HL-60 (cell line): ENCODE measurements around the gene HSD17B4.

Experiments
- DNase-seq, 2 experiments: peaks; one replicate each; pipeline ENCODE4 v3.0.0-alpha.2; 2010 to 2020; ENCODE audit warnings: low read depth in 1 of 2, low spot score in 1 of 2
- H3K27ac ChIP-seq: fragments of 250-450 bp; sonication (Bioruptor Pico); replicated peaks from 2 replicates; pipeline ENCODE4 v1.5.1; 2020; ENCODE audit warnings: mild to moderate bottlenecking, moderate library complexity
- H3K27me3 ChIP-seq: fragments of 250-450 bp; sonication (Bioruptor Pico); 2 replicates; pipeline ENCODE4 v1.5.1; 2021; ENCODE audit warnings: mild to moderate bottlenecking, moderate library complexity; ENCODE audit not compliant: insufficient read depth, poor library complexity, severe bottlenecking
- H3K4me3 ChIP-seq: replicated peaks from 2 replicates; pipeline ENCODE4 v1.5.1; 2011; ENCODE audit warnings: mild to moderate bottlenecking, control low read depth, low read length; ENCODE audit not compliant: insufficient read depth
- GABPA ChIP-seq: IDR thresholded peaks from 2 replicates; pipeline ENCODE4 v1.6.1; 2012; ENCODE audit warnings: low read depth
- POLR2AphosphoS5 ChIP-seq: IDR thresholded peaks from 2 replicates; pipeline ENCODE4 v1.6.1; 2012; ENCODE audit warnings: low read depth
- SPI1 ChIP-seq: IDR thresholded peaks from 2 replicates; pipeline ENCODE4 v1.6.1; 2012; ENCODE audit warnings: low read depth, mild to moderate bottlenecking, borderline replicate concordance
- TF ChIP-seq, protein P1 (sequence below): IDR thresholded peaks from 2 replicates; pipeline ENCODE4 v1.6.1; 2012; ENCODE audit warnings: low read depth; ENCODE audit not compliant: insufficient replicate concordance
- TF ChIP-seq, protein P2 (sequence below): IDR thresholded peaks from one replicate; pipeline ENCODE4 v1.5.1; 2011; ENCODE audit warnings: low read length, control low read depth, inconsistent platforms; ENCODE audit not compliant: insufficient read depth

Gene HSD17B4

DNA sequence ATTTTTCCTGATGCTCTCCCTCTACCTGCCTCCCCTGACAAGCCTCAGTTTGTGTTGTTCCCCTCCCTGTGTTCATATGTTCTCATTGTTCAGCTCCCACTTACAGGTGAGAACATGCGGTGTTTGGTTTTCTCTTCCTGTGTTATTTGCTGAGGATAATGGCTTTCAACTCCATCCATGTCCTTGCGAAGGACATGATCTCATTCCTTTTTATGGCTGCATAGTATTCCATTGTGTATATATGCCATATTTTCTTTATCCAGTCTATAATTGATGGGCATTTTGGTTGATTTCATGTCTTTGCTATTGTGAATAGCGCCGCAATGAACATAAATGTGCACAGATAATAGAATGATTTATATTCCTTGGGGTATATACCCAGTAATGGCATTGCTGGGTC, 99.5 kb downstream of the HSD17B4 start:
- TF ChIP-seq SPI1 (no peak), GABPA (no peak), POLR2AphosphoS5 (no peak)
- TF ChIP-seq, protein P1, sequence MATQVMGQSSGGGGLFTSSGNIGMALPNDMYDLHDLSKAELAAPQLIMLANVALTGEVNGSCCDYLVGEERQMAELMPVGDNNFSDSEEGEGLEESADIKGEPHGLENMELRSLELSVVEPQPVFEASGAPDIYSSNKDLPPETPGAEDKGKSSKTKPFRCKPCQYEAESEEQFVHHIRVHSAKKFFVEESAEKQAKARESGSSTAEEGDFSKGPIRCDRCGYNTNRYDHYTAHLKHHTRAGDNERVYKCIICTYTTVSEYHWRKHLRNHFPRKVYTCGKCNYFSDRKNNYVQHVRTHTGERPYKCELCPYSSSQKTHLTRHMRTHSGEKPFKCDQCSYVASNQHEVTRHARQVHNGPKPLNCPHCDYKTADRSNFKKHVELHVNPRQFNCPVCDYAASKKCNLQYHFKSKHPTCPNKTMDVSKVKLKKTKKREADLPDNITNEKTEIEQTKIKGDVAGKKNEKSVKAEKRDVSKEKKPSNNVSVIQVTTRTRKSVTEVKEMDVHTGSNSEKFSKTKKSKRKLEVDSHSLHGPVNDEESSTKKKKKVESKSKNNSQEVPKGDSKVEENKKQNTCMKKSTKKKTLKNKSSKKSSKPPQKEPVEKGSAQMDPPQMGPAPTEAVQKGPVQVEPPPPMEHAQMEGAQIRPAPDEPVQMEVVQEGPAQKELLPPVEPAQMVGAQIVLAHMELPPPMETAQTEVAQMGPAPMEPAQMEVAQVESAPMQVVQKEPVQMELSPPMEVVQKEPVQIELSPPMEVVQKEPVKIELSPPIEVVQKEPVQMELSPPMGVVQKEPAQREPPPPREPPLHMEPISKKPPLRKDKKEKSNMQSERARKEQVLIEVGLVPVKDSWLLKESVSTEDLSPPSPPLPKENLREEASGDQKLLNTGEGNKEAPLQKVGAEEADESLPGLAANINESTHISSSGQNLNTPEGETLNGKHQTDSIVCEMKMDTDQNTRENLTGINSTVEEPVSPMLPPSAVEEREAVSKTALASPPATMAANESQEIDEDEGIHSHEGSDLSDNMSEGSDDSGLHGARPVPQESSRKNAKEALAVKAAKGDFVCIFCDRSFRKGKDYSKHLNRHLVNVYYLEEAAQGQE = no peak
- TF ChIP-seq, protein P2, sequence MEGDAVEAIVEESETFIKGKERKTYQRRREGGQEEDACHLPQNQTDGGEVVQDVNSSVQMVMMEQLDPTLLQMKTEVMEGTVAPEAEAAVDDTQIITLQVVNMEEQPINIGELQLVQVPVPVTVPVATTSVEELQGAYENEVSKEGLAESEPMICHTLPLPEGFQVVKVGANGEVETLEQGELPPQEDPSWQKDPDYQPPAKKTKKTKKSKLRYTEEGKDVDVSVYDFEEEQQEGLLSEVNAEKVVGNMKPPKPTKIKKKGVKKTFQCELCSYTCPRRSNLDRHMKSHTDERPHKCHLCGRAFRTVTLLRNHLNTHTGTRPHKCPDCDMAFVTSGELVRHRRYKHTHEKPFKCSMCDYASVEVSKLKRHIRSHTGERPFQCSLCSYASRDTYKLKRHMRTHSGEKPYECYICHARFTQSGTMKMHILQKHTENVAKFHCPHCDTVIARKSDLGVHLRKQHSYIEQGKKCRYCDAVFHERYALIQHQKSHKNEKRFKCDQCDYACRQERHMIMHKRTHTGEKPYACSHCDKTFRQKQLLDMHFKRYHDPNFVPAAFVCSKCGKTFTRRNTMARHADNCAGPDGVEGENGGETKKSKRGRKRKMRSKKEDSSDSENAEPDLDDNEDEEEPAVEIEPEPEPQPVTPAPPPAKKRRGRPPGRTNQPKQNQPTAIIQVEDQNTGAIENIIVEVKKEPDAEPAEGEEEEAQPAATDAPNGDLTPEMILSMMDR = no peak
- DNase-seq = no peak

DNA sequence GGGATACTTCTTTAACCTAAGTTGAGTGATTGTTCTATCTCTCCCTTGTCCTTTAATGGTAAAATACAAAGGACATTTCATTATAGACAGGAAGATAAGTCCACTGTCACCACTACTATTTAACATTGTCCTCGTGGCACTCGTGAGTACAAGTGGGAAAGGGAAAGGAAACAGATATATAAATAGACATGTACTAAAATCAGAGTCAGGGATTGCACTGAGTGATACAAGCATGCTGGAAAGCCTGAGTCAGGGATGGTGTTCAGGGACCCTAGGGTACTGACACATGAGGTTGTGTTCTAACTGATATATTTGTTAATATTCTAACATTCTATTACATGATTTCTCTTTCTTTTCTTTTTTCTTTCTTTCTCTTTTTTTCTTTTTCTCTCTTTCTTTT, 102.3 kb downstream of the HSD17B4 start:
- TF ChIP-seq, protein P1 = no peak
- TF ChIP-seq, protein P2 = no peak
- TF ChIP-seq SPI1 (no peak), POLR2AphosphoS5 (no peak), GABPA (no peak)
- no peak overlapping the region for H3K27ac ChIP-seq
- H3K27me3 ChIP-seq = no peaks in the 10 kb centered on the region
- no peak for DNase-seq
- no peak overlapping the region for H3K4me3 ChIP-seq

More for the DNA sequence above, 99.5 kb downstream of the HSD17B4 start:
- Histone ChIP-seq H3K27me3 (no peaks in the 10 kb centered on the region), H3K27ac (no peak overlapping the region), H3K4me3 (no peak overlapping the region)

DNA sequence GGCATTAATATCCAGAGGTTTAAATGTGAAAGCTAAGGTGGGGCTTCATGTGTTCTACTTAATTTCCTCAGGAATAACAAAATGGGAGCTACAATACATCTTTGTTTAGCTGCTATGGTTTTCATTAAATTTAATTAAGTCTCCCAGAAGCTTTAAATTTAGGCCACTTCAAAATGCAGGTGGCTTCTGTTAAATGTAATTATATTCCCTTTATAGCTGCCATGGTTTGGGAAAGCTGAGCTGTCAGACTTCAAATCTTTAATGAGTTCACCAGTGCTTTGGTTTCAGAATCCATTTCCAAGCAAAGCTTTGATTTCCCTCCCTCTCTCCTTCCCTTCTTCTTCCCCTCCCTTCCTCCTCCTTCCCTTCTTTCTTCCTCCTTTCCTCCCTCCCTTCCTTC, 118.6 kb downstream of the HSD17B4 start:
- H3K4me3 ChIP-seq = no peak overlapping the region
- H3K27ac ChIP-seq = no peak overlapping the region
- no peak for DNase-seq
- TF ChIP-seq POLR2AphosphoS5 (no peak), GABPA (no peak), SPI1 (no peak)
- TF ChIP-seq, protein P1 = no peak
- TF ChIP-seq, protein P2 = no peak
- no peaks in the 10 kb centered on the region for H3K27me3 ChIP-seq
